Osteoblast (primary cell): ENCODE results near the gene VOPP1. TPM values are rescaled to one million over a fixed set of nuclear protein-coding genes. Genes with fewer than 3 reads are reported as not detected.

ENCODE experiments used
- DNase-seq: peaks from one replicate; pipeline ENCODE4 v3.0.0; 2011; ENCODE audit warnings: low spot score, mixed read lengths; ENCODE audit not compliant: insufficient read length; ENCODE audit errors: missing footprints
- H2AFZ ChIP-seq: 2 replicates; pipeline ENCODE4 v1.6.0; 2011; ENCODE audit warnings: mild to moderate bottlenecking, low read length
- H3K27ac ChIP-seq: 2 replicates; pipeline ENCODE4 v1.5.1; 2011; ENCODE audit warnings: mild to moderate bottlenecking, low read depth, low read length, moderate library complexity
- H3K27me3 ChIP-seq: 2 replicates; pipeline ENCODE4 v1.6.0; 2012; ENCODE audit warnings: mild to moderate bottlenecking, control low read depth, inconsistent platforms, low read length, moderate library complexity; ENCODE audit not compliant: insufficient read depth
- H3K36me3 ChIP-seq: 2 replicates; pipeline ENCODE4 v1.5.1; 2011; ENCODE audit warnings: mild to moderate bottlenecking, low read length, control low read depth, moderate library complexity; ENCODE audit not compliant: insufficient read depth
- H3K4me1 ChIP-seq: 2 replicates; pipeline ENCODE4 v1.5.1; 2011; ENCODE audit warnings: mild to moderate bottlenecking, low read length, control low read depth, moderate library complexity; ENCODE audit not compliant: insufficient read depth
- H3K4me2 ChIP-seq: 2 replicates; pipeline ENCODE4 v1.6.0; 2011; ENCODE audit warnings: mild to moderate bottlenecking, low read length; ENCODE audit not compliant: insufficient read depth
- H3K4me3 ChIP-seq: fragments of 200-600 bp; sonication (generic); 3 replicates; pipeline ENCODE4 v1.5.1; 2012; ENCODE audit warnings: mild to moderate bottlenecking, low read length, inconsistent platforms; ENCODE audit not compliant: insufficient read depth
- H3K79me2 ChIP-seq: 2 replicates; pipeline ENCODE4 v1.6.0; 2012; ENCODE audit warnings: mild to moderate bottlenecking, low read length, control low read depth, inconsistent platforms; ENCODE audit not compliant: insufficient read depth
- H3K9me3 ChIP-seq: 2 replicates; pipeline ENCODE4 v1.5.1; 2011; ENCODE audit warnings: low read depth, low read length, control low read depth
- H4K20me1 ChIP-seq: 2 replicates; pipeline ENCODE4 v1.6.0; 2012; ENCODE audit warnings: mild to moderate bottlenecking, low read length, control low read depth; ENCODE audit not compliant: insufficient read depth
- total RNA-seq: library from RNA; depleted of rRNA; stranded (reverse); fragments of >200 nt; gene quantifications from 2 replicates; pipeline ENCODE4 v1.2.3, GENCODE V29; 2012
- TF ChIP-seq, protein P1 (sequence below): IDR thresholded peaks from 2 replicates; pipeline ENCODE4 v1.5.1; 2011; ENCODE audit warnings: mild to moderate bottlenecking, low read depth, low read length, moderate library complexity; ENCODE audit errors: extremely low read depth

The VOPP1 gene
- total RNA-seq, 1 donor, result 74.6 TPM

DNA sequence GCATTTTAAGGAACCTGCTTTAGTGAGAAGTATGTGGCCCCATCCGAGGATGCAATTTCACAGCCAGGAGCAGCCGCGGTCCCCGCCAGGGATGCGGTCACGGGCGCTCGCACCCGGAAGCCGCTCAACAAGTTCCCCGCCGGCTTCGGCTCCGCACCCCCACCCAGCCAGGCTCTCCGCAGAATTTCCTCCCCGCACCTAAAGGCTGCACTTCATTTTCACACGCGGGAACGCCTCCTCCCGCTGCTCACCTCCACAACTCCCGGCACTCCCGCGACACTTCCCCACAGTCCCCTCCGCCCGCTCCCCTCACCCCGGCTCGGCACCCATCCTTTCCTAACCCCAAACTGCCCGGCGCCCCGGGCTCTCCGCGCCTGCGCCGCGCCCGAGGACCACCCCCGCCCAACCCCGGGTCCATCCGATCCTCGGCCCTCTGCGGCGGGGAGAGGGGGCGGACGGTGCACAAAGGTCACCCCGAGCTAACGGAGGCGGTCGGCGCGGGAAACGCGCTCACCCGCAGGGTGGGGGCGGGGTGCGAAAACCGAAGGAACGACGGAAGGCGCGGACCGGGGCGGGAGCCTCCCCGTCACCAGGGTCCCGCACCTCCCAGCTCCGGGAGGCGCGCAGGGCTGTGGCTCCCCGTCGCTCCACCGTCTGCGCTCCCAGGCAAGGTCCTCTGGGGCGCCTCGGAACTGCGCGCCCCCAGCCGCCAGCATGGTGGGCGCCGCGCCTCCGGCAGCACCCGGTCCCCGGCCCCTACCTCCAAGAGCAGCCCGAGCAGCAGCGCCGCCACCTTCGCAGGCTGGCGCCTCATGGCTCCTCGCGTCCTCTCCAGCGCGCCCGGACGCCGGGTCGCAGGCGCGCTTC lies 558 bp downstream of the VOPP1 start:
- H2AFZ ChIP-seq, result peak overlapping the region; percentile 60
- peaks cover 30% of the 10 kb centered on the region for H3K4me1 ChIP-seq
- no peaks in the 10 kb centered on the region for H3K27me3 ChIP-seq
- H3K27ac ChIP-seq, result peak overlapping the region; percentile 82
- peaks cover 2% of the 10 kb centered on the region for H3K36me3 ChIP-seq
- H4K20me1 ChIP-seq, result peaks cover 18% of the 10 kb centered on the region
- peaks cover 48% of the 10 kb centered on the region for H3K79me2 ChIP-seq
- H3K4me3 ChIP-seq, result peak overlapping the region; percentile 86
- peak; percentile 94 for DNase-seq
- no peaks in the 10 kb centered on the region for H3K9me3 ChIP-seq
- peak overlapping the region; percentile 91 for H3K4me2 ChIP-seq
- TF ChIP-seq, protein P1, sequence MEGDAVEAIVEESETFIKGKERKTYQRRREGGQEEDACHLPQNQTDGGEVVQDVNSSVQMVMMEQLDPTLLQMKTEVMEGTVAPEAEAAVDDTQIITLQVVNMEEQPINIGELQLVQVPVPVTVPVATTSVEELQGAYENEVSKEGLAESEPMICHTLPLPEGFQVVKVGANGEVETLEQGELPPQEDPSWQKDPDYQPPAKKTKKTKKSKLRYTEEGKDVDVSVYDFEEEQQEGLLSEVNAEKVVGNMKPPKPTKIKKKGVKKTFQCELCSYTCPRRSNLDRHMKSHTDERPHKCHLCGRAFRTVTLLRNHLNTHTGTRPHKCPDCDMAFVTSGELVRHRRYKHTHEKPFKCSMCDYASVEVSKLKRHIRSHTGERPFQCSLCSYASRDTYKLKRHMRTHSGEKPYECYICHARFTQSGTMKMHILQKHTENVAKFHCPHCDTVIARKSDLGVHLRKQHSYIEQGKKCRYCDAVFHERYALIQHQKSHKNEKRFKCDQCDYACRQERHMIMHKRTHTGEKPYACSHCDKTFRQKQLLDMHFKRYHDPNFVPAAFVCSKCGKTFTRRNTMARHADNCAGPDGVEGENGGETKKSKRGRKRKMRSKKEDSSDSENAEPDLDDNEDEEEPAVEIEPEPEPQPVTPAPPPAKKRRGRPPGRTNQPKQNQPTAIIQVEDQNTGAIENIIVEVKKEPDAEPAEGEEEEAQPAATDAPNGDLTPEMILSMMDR, result no peak

DNA sequence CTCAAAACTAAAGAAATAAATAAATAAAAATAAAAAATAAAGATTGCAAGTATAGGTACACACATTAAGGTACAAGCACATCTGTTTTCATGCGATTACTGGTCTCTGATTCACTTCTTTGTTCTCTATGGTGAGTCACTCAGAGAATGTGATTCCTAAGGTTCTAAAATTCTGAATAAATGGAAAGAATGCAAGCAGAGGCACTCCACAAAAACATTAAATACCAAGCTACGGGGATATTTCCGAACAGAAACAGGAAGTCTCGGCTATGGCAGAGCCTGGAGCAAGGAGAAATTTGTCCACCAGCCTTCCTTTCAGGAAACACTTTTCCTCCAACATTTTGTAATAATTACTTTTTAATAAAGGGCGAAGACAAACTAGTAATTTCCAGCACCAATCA lies 1.4 kb downstream of the VOPP1 start:
- Histone ChIP-seq H3K4me1 (peaks cover 30% of the 10 kb centered on the region), H4K20me1 (peaks cover 19% of the 10 kb centered on the region), H3K4me2 (peak overlapping the region; percentile 91), H2AFZ (peak overlapping the region; percentile 60), H3K79me2 (peaks cover 56% of the 10 kb centered on the region), H3K27ac (peak overlapping the region; percentile 82), H3K27me3 (no peaks in the 10 kb centered on the region), H3K4me3 (peak overlapping the region; percentile 86), H3K9me3 (no peaks in the 10 kb centered on the region), H3K36me3 (peaks cover 3% of the 10 kb centered on the region)
- TF ChIP-seq, protein P1, result no peak
- DNase-seq, result peak; percentile 91

DNA sequence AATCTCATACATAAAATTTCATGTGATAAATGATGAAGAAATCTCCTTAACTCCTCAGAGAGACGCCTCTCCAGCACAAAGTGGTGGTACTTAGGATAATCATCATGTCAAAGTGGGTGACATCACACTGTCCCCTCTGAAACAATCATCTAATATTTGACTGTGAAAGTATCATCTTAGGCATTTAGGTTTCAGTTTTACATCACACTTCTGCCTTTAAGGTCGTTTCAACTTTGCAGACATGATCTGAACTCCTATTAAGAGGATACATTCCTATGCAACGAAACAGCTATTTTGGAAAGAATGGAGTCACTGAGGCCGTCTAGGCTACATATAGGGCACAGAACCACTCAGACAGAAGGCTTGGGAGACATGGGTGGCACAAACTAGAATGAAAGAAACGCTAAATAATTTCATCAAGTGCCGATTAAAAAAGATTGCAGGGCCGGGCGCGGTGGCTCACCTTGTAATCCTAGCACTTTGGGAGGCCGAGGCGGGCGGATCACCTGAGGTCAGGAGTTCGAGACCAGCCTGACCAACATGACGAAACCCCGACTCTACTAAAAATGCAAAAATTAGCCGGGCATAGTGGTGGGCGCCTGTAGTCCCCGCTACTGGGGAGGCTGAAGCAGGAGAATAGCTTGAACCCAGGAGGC lies 2.0 kb downstream of the VOPP1 start:
- H3K79me2 ChIP-seq, result peaks cover 62% of the 10 kb centered on the region
- no peak overlapping the region for H3K4me3 ChIP-seq

More for the DNA sequence above, 2.0 kb downstream of the VOPP1 start:
- peaks cover 20% of the 10 kb centered on the region for H4K20me1 ChIP-seq
- no peak for DNase-seq
- peaks cover 30% of the 10 kb centered on the region for H3K4me1 ChIP-seq
- H3K27ac ChIP-seq, result peak overlapping the region; percentile 82
- H3K27me3 ChIP-seq, result no peaks in the 10 kb centered on the region
- no peak overlapping the region for H2AFZ ChIP-seq
- H3K36me3 ChIP-seq, result peaks cover 3% of the 10 kb centered on the region
- H3K9me3 ChIP-seq, result no peaks in the 10 kb centered on the region
- TF ChIP-seq, protein P1, result no peak
- peak overlapping the region; percentile 91 for H3K4me2 ChIP-seq
